MM.1S (cell line): ENCODE data around the gene BCL11A.

Experiments used
- DNase-seq: peaks from one replicate; pipeline ENCODE4 v3.0.0-alpha.2; 2015
- H2AFZ ChIP-seq: fragments of 300-600 bp; sonication (generic); 2 replicates; pipeline ENCODE4 v1.6.0; 2016; ENCODE audit warnings: antibody characterized with exemption, low read length
- H3F3A ChIP-seq: fragments of 300-600 bp; sonication (generic); 2 replicates; pipeline ENCODE4 v1.6.1; 2016; ENCODE audit warnings: mild to moderate bottlenecking, antibody characterized with exemption, low read length, moderate library complexity, mixed read lengths; ENCODE audit not compliant: insufficient read depth
- H3K27ac ChIP-seq: fragments of 300-600 bp; sonication (generic); 2 replicates; pipeline ENCODE4 v1.5.1; 2016; ENCODE audit warnings: mild to moderate bottlenecking, low read length
- H3K27me3 ChIP-seq: fragments of 300-600 bp; sonication (generic); replicated peaks from 2 replicates; pipeline ENCODE4 v1.6.0; 2016; ENCODE audit warnings: low read length; ENCODE audit not compliant: insufficient read depth
- H3K36me3 ChIP-seq: fragments of 300-600 bp; sonication (generic); replicated peaks from 2 replicates; pipeline ENCODE4 v1.6.1; 2016; ENCODE audit warnings: mild to moderate bottlenecking, low read length, mixed read lengths; ENCODE audit not compliant: insufficient read depth
- H3K4me1 ChIP-seq: fragments of 300-600 bp; sonication (generic); 2 replicates; pipeline ENCODE4 v1.6.1; 2016; ENCODE audit warnings: low read length, mixed read lengths
- H3K4me2 ChIP-seq: fragments of 300-600 bp; sonication (generic); 2 replicates; pipeline ENCODE4 v1.6.0; 2016; ENCODE audit warnings: low read depth, low read length
- H3K4me3 ChIP-seq: fragments of 300-600 bp; sonication (generic); 2 replicates; pipeline ENCODE4 v1.5.1; 2016; ENCODE audit warnings: low read length, mixed read lengths
- H3K79me2 ChIP-seq: fragments of 300-600 bp; sonication (generic); 2 replicates; pipeline ENCODE4 v1.6.1; 2016; ENCODE audit warnings: mixed run types, low read length, mixed read lengths
- H3K9ac ChIP-seq: fragments of 300-600 bp; sonication (generic); 2 replicates; pipeline ENCODE4 v1.6.1; 2016; ENCODE audit warnings: low read length, mixed read lengths
- H3K9me2 ChIP-seq: fragments of 300-600 bp; sonication (generic); replicated peaks from 2 replicates; pipeline ENCODE4 v1.6.1; 2016; ENCODE audit warnings: mild to moderate bottlenecking, low read length, mixed read lengths; ENCODE audit not compliant: insufficient read depth
- H3K9me3 ChIP-seq: fragments of 300-600 bp; sonication (generic); replicated peaks from 2 replicates; pipeline ENCODE4 v1.6.1; 2016; ENCODE audit warnings: mild to moderate bottlenecking, low read length, mixed read lengths; ENCODE audit not compliant: insufficient read depth
- H4K20me1 ChIP-seq: fragments of 300-600 bp; sonication (generic); 2 replicates; pipeline ENCODE4 v1.6.1; 2016; ENCODE audit warnings: mild to moderate bottlenecking, low read length, moderate library complexity, mixed read lengths; ENCODE audit not compliant: insufficient read depth
- EZH2 ChIP-seq: fragments of 300-600 bp; sonication (generic); optimal IDR thresholded peaks from 2 replicates; pipeline ENCODE3; 2017; ENCODE audit warnings: low read depth, mild to moderate bottlenecking, antibody characterized with exemption, low read length, mixed read lengths
- EZH2phosphoT487 ChIP-seq: fragments of 300-600 bp; sonication (generic); IDR thresholded peaks from 2 replicates; pipeline ENCODE4 v1.6.1; 2018; ENCODE audit warnings: antibody characterized with exemption, low read length
- TF ChIP-seq, protein P1 (sequence below): fragments of 300-600 bp; sonication (generic); IDR thresholded peaks from 2 replicates; pipeline ENCODE4 v1.5.1; 2016; ENCODE audit warnings: antibody characterized with exemption, low read length, mixed read lengths

Gene BCL11A

DNA sequence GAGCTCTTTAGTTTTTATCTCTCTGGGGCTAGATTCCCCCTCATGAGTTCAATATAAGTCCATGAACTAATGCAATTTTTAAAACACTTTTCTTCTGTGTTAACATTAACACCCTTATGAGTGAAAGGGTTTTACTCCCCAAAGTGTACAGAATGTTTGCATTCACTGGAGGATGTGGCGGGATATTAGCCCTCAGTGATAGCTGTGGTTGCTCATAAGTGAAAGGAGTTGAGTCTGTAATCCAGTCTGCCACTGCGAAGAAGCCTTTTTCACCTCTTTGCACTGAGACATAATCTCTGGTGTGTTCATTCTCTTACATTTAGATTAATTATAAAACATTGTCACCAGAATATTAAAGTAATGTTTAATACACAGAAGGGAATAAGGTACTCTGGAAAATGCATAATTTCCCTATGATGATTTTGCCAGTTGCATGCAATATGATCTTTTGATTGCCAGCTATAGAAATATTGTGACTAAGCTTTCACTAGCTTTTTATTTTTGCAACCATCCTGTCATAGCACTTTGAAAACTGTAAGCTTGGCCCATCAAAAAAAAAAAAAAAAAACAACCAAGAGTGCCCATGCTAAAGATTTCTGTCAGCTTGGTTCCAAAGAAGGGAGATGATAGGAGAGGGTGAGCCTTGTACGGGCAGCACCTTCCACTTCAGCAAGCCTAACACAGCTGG, 113.2 kb downstream of the BCL11A start:
- H3K4me2 ChIP-seq, result no peak overlapping the region
- DNase-seq, result no peak

DNA sequence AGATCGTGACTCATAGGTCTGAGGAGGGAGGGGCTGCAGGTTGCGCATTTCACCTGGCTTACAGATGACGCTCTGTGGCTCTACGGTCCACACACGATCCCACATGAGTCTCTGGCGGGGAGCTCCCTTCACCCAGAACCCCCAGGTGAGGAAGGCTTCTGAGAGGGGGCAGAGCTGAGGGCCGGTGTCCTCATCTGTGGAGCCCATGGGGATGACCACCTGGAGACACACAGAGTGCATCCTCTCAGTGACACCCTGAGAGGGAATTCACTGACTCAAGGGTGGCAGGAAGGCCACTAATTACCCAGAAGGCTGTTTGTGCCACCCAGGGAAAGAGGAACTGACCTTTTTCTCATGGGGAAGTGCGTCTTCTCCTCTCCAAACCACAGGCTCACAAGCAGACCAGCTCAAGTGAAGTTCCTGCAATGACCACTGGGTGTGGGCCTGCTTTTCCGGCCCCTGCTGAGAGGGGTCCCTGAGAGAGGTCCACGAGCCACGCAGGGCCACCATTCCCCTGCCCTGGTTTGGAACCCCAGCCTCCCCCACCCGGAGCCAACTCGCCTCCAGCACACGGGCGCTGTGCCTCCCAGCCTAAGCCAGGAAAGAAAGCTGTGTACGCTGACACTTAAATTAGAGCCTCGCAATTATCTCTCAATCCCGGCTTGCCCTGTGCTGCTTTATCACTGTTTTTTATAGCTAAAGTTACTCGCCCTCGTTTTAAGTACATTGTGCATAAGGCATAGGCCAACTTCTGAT, 114.1 kb downstream of the BCL11A start:
- H3K27ac ChIP-seq, result no peak overlapping the region
- H2AFZ ChIP-seq, result peak overlapping the region; percentile 16; the same call in 1 of the 2 replicates
- H3K4me3 ChIP-seq, result no peak overlapping the region

More for the DNA sequence above, 113.2 kb downstream of the BCL11A start:
- no peaks in the 10 kb centered on the region for H3K9me2 ChIP-seq
- TF ChIP-seq, protein P1, sequence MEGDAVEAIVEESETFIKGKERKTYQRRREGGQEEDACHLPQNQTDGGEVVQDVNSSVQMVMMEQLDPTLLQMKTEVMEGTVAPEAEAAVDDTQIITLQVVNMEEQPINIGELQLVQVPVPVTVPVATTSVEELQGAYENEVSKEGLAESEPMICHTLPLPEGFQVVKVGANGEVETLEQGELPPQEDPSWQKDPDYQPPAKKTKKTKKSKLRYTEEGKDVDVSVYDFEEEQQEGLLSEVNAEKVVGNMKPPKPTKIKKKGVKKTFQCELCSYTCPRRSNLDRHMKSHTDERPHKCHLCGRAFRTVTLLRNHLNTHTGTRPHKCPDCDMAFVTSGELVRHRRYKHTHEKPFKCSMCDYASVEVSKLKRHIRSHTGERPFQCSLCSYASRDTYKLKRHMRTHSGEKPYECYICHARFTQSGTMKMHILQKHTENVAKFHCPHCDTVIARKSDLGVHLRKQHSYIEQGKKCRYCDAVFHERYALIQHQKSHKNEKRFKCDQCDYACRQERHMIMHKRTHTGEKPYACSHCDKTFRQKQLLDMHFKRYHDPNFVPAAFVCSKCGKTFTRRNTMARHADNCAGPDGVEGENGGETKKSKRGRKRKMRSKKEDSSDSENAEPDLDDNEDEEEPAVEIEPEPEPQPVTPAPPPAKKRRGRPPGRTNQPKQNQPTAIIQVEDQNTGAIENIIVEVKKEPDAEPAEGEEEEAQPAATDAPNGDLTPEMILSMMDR, result no peak
- no peak for TF ChIP-seq EZH2phosphoT487
- TF ChIP-seq EZH2, result no peak
- no peak overlapping the region for H3K4me3 ChIP-seq
- no peaks in the 10 kb centered on the region for H3K27me3 ChIP-seq
- no peak overlapping the region for H3K27ac ChIP-seq
- H3K79me2 ChIP-seq, result no peaks in the 10 kb centered on the region
- no peaks in the 10 kb centered on the region for H4K20me1 ChIP-seq
- H3F3A ChIP-seq, result no peaks in the 10 kb centered on the region
- H3K36me3 ChIP-seq, result no peaks in the 10 kb centered on the region
- 0 out of 2 replicates have a peak, but pooled peaks cover 4% of the 10 kb centered on the region for H3K4me1 ChIP-seq
- H3K9me3 ChIP-seq, result no peaks in the 10 kb centered on the region
- peak overlapping the region; percentile 16; the same call in 1 of the 2 replicates for H2AFZ ChIP-seq
- no peak overlapping the region for H3K9ac ChIP-seq

DNA sequence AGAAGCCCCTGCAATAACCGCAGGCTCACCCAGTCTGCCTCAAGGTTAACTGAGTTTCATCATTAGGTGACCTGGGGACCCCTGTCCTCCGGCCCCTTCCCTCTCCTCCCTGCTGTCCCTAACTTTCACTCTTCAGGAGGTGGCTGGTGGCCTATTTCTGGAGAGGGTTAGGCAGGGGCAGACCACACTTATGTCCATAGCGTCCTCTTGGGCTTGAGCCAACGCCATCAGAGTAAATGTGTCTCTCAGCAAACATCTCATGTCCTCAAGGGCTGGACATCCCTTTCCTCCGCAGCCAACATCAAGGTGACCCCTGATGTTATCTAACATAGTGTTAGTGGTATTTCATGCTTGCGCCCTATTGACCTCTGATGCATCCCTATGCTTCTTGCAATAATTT, 114.8 kb downstream of the BCL11A start:
- H3K4me3 ChIP-seq, result no peak overlapping the region

More for the DNA sequence above, 114.1 kb downstream of the BCL11A start:
- Histone ChIP-seq H3K4me2 (no peak overlapping the region), H3K9me2 (no peaks in the 10 kb centered on the region), H4K20me1 (no peaks in the 10 kb centered on the region), H3K4me1 (0 out of 2 replicates have a peak, but pooled peaks cover 4% of the 10 kb centered on the region), H3K36me3 (no peaks in the 10 kb centered on the region), H3K9me3 (no peaks in the 10 kb centered on the region), H3K9ac (no peak overlapping the region), H3F3A (no peaks in the 10 kb centered on the region), H3K27me3 (no peaks in the 10 kb centered on the region), H3K79me2 (no peaks in the 10 kb centered on the region)
- TF ChIP-seq, protein P1, result peak; percentile 48
- TF ChIP-seq EZH2phosphoT487, result no peak
- peak; percentile 35 for DNase-seq

More for the DNA sequence above, 114.8 kb downstream of the BCL11A start:
- no peaks in the 10 kb centered on the region for H3K9me2 ChIP-seq
- H3K27ac ChIP-seq, result no peak overlapping the region
- TF ChIP-seq, protein P1, result no peak
- TF ChIP-seq EZH2 (no peak), EZH2phosphoT487 (no peak)
- no peaks in the 10 kb centered on the region for H3F3A ChIP-seq
- no peaks in the 10 kb centered on the region for H3K9me3 ChIP-seq
- H3K4me1 ChIP-seq, result 0 out of 2 replicates have a peak, but pooled peaks cover 4% of the 10 kb centered on the region
- no peak overlapping the region for H2AFZ ChIP-seq
- no peak for DNase-seq
- no peaks in the 10 kb centered on the region for H4K20me1 ChIP-seq
- no peak overlapping the region for H3K4me2 ChIP-seq
- H3K9ac ChIP-seq, result no peak overlapping the region
- no peaks in the 10 kb centered on the region for H3K36me3 ChIP-seq
- no peaks in the 10 kb centered on the region for H3K27me3 ChIP-seq
- H3K79me2 ChIP-seq, result no peaks in the 10 kb centered on the region
